Neural progenitor cell (in vitro differentiated cells): ENCODE measurements around the gene TEX14.

Experiments
- EZH2 ChIP-seq: fragments of 200-600 bp; sonication (generic); IDR thresholded peaks from 2 replicates; pipeline ENCODE4 v1.6.1; 2017; ENCODE audit warnings: antibody characterized with exemption, mild to moderate bottlenecking, moderate library complexity
- EZH2phosphoT487 ChIP-seq: fragments of 200-600 bp; sonication (generic); IDR thresholded peaks from 2 replicates; pipeline ENCODE4 v1.6.1; 2017; ENCODE audit warnings: antibody characterized with exemption
- TF ChIP-seq, protein P1 (sequence below): fragments of 200-600 bp; sonication (generic); IDR thresholded peaks from 2 replicates; pipeline ENCODE4 v1.5.1; 2017; ENCODE audit warnings: antibody characterized with exemption, mild to moderate bottlenecking

GRCh38 chr17:58694302-58694701 is 2.5 kb upstream of the TEX14 start:
- TF ChIP-seq EZH2: no peak
- TF ChIP-seq, protein P1, sequence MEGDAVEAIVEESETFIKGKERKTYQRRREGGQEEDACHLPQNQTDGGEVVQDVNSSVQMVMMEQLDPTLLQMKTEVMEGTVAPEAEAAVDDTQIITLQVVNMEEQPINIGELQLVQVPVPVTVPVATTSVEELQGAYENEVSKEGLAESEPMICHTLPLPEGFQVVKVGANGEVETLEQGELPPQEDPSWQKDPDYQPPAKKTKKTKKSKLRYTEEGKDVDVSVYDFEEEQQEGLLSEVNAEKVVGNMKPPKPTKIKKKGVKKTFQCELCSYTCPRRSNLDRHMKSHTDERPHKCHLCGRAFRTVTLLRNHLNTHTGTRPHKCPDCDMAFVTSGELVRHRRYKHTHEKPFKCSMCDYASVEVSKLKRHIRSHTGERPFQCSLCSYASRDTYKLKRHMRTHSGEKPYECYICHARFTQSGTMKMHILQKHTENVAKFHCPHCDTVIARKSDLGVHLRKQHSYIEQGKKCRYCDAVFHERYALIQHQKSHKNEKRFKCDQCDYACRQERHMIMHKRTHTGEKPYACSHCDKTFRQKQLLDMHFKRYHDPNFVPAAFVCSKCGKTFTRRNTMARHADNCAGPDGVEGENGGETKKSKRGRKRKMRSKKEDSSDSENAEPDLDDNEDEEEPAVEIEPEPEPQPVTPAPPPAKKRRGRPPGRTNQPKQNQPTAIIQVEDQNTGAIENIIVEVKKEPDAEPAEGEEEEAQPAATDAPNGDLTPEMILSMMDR: no peak
- no peak for TF ChIP-seq EZH2phosphoT487
